ENCODE results near the gene HMHB1. TPM values are rescaled to one million over a fixed set of nuclear protein-coding genes. Genes with fewer than 3 reads are reported as not detected.

HMHB1 gene
- not detected for total RNA-seq

DNA sequence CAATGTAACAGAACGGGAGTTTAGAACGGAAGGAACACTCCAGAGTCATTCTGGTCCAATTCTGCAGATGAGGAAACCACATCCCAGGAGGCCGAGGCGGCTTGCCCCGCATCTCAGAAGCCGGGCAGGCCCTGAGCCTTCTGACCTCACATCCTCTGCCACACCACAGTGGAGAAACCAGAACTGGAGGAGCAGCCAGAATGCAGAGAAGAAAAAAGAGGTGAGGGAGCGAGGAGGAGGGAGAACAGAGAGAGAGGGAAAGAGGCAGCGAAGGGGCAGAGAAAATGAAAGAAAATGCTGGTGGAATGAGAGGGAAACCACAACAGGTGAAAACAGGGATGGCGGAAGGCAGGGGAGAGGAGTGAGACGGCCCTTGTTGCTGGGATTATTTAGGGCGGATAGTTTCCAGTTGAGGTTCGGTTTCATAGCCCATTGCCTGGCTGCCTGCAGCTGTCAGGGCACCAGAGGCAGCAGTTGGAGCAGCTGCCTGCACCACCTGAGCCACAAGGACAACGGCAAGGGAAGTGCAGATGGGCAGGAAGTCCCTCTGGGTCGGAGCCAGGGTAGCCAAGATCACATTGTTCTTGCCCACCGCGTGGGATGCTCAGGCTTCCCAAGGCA lies at the start of gene HMHB1:
TSS of gene HMHB1 (plus strand) at position 77 of the 621 bp plus-strand sequence.
- H3K27me3 Mint-ChIP-seq, result peaks cover 1% of the 10 kb centered on the region
- no peaks in the 10 kb centered on the region for H3K36me3 Mint-ChIP-seq (ENCODE audit: low read depth)
- peak; percentile 37 for ATAC-seq
- H3K27ac Mint-ChIP-seq, result peak within 1 kb of the TSS; percentile 16
- H3K9me3 Mint-ChIP-seq, result no peaks in the 10 kb centered on the region
- ChIA-PET POLR2A (no interaction called here), CTCF (no interaction called here)
- H3K4me1 Mint-ChIP-seq (ENCODE audit: low read depth), result peaks cover 18% of the 10 kb centered on the region
- TF ChIP-seq, protein P1, sequence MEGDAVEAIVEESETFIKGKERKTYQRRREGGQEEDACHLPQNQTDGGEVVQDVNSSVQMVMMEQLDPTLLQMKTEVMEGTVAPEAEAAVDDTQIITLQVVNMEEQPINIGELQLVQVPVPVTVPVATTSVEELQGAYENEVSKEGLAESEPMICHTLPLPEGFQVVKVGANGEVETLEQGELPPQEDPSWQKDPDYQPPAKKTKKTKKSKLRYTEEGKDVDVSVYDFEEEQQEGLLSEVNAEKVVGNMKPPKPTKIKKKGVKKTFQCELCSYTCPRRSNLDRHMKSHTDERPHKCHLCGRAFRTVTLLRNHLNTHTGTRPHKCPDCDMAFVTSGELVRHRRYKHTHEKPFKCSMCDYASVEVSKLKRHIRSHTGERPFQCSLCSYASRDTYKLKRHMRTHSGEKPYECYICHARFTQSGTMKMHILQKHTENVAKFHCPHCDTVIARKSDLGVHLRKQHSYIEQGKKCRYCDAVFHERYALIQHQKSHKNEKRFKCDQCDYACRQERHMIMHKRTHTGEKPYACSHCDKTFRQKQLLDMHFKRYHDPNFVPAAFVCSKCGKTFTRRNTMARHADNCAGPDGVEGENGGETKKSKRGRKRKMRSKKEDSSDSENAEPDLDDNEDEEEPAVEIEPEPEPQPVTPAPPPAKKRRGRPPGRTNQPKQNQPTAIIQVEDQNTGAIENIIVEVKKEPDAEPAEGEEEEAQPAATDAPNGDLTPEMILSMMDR (IDR thresholded peaks at IDR 0.05), result no peak
- intact Hi-C loops (cut with micrococcal nuclease), result no loop called here
- peak; percentile 32 for DNase-seq
- H3K4me3 Mint-ChIP-seq, result peak within 1 kb of the TSS; percentile 26

GRCh38 chr5:143762636-143763220 lies 49.2 kb upstream of the HMHB1 start:
- ChIA-PET POLR2A (no interaction called here), CTCF (no interaction called here)
- no peak for ATAC-seq
- no peaks in the 10 kb centered on the region for H3K9me3 Mint-ChIP-seq
- TF ChIP-seq, protein P1 (IDR thresholded peaks at IDR 0.05), result no peak
- intact Hi-C loops (cut with micrococcal nuclease), result no loop called here
- peaks cover 2% of the 10 kb centered on the region for H3K27me3 Mint-ChIP-seq
- no peak for DNase-seq
- H3K4me3 Mint-ChIP-seq, result no peak overlapping the region
- no peaks in the 10 kb centered on the region for H3K4me1 Mint-ChIP-seq (ENCODE audit: low read depth)
- H3K36me3 Mint-ChIP-seq (ENCODE audit: low read depth), result no peaks in the 10 kb centered on the region
- H3K27ac Mint-ChIP-seq, result no peak overlapping the region

DNA sequence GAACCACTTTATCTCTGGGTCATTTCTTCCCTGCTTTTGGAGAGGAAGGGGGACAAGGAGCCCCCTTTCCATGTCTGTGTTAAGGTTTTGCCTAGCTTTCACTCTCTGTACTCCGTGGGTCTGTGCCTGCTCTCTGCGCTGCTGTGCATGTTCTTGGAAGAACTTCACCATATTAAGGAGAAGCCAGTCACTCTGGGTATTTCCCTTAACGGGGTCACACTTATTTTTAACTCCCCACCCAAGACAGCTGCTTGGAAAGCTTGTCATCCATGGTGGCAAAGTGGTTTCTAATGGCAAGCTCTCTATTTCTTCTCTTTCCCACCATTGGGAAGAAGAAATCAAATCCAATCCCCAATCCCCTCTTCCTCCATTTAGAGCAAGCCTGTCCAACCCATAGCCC lies 44.8 kb upstream of the HMHB1 start:
- Mint-ChIP-seq H3K4me3 (no peak overlapping the region), H3K27ac (no peak overlapping the region), H3K4me1 (ENCODE audit: low read depth) (no peaks in the 10 kb centered on the region), H3K27me3 (peaks cover 5% of the 10 kb centered on the region), H3K36me3 (ENCODE audit: low read depth) (no peaks in the 10 kb centered on the region), H3K9me3 (no peaks in the 10 kb centered on the region)
- ChIA-PET CTCF (no interaction called here), POLR2A (no interaction called here)
- ATAC-seq (no peak), DNase-seq (no peak)
- intact Hi-C loops (cut with micrococcal nuclease), result no loop called here
- TF ChIP-seq, protein P1 (IDR thresholded peaks at IDR 0.05), result no peak

- intact Hi-C loops (cut with micrococcal nuclease), result no loop called here
- peaks cover 5% of the 10 kb centered on the region for H3K27me3 Mint-ChIP-seq
- TF ChIP-seq, protein P1 (IDR thresholded peaks at IDR 0.05), result no peak
- ChIA-PET POLR2A (interaction anchor here (0.6 to 0.9 kb wide), 2 partner anchors 9 to 181 kb away, joined by 3 read pairs; no protein-coding TSS in a partner anchor), CTCF (no interaction called here)
- DNase-seq, result no peak
- H3K4me1 Mint-ChIP-seq (ENCODE audit: low read depth), result no peaks in the 10 kb centered on the region
- no peaks in the 10 kb centered on the region for H3K36me3 Mint-ChIP-seq (ENCODE audit: low read depth)
- no peak overlapping the region for H3K4me3 Mint-ChIP-seq
- no peak for ATAC-seq
- H3K9me3 Mint-ChIP-seq, result no peaks in the 10 kb centered on the region
- H3K27ac Mint-ChIP-seq, result no peak overlapping the region
These were observed 42.8 kb upstream of the HMHB1 start for GRCh38 chr5:143769026-143769786.

DNA sequence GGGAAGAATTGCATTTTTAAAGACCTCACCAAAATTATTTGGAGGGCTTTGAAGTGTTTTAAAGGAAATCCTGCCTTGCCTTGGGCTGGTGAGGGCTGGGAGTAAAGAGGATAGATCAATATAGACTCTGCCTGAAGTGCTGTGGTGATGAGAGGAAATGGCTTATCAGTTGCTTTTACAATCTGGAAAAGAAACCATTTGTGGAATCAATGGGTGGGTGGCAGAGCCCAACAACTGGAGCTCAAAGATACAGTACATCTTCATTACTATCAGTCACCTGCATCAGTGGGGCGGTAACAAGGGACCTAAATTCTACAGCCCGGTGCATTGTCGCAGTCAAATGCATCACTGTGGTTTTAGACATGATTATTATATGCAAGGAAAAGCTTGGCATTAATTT lies 41.5 kb upstream of the HMHB1 start:
- DNase-seq, result no peak
- Mint-ChIP-seq H3K4me3 (no peak overlapping the region), H3K36me3 (ENCODE audit: low read depth) (no peaks in the 10 kb centered on the region), H3K4me1 (ENCODE audit: low read depth) (peaks cover 1% of the 10 kb centered on the region), H3K9me3 (no peaks in the 10 kb centered on the region), H3K27ac (no peak overlapping the region), H3K27me3 (peaks cover 4% of the 10 kb centered on the region)
- CTCF ChIA-PET, result interaction anchor here (1.7 kb wide), 1 partner anchor 22 kb away, joined by 3 read pairs; no protein-coding TSS in a partner anchor
- POLR2A ChIA-PET, result no interaction called here
- TF ChIP-seq, protein P1 (IDR thresholded peaks at IDR 0.05), result no peak
- intact Hi-C loops (cut with micrococcal nuclease), result no loop called here
- ATAC-seq, result no peak

Measured in activated CD8-positive, alpha-beta T cell treated with anti-CD3 and anti-CD28 coated beads for 36 hours (primary cell).